SK-MEL-5 (cell line): ENCODE measurements around the gene CDK2. TPM values are rescaled to one million over a fixed set of nuclear protein-coding genes. Genes with fewer than 3 reads are reported as not detected.

ENCODE experiments used
- DNase-seq: peaks from one replicate; pipeline ENCODE4 v3.0.0-alpha.2; 2016; ENCODE audit warnings: low read depth, low spot score
- in situ Hi-C: cut with HindIII; loops from 2 replicates; pipeline ENCODE4 v1.10.0; 2016; ENCODE audit warnings: low sequenced_read_pairs, high pct_unique_total_duplicates, low pct_unique_long_range_greater_than_20kb
- total RNA-seq: library from RNA; depleted of rRNA; stranded (reverse); fragments of >200 nt; shearing (Covaris generic); gene quantifications from 2 replicates; pipeline ENCODE4 v1.2.3, GENCODE V29; 2014

Gene CDK2
- total RNA-seq, 1 experiment from 2014 or later, result 917 TPM

- in situ Hi-C loops, result no loop called here
- DNase-seq, result no peak
These were observed 32.6 kb upstream of the CDK2 start for GRCh38 chr12:55933799-55934742.

GRCh38 chr12:55934773-55935172 is 31.9 kb upstream of the CDK2 start:
- in situ Hi-C loops, result no loop called here

GRCh38 chr12:55935738-55936151 is 30.9 kb upstream of the CDK2 start:
- in situ Hi-C loops, result no loop called here
- DNase-seq, result no peak

More at GRCh38 chr12:55934773-55935172, 31.9 kb upstream of the CDK2 start:
- DNase-seq, result no peak

- in situ Hi-C loops, result no loop called here
- DNase-seq, result no peak
These were observed 28.6 kb upstream of the CDK2 start for GRCh38 chr12:55937981-55938380.

GRCh38 chr12:55938826-55939501 is 27.7 kb upstream of the CDK2 start:
- no peak for DNase-seq
- in situ Hi-C loops, result no loop called here

GRCh38 chr12:55940065-55940732 is 26.4 kb upstream of the CDK2 start:
- in situ Hi-C loops, result no loop called here
- peak; percentile 89 for DNase-seq

- in situ Hi-C loops, result no loop called here
- no peak for DNase-seq
These were observed 24.6 kb upstream of the CDK2 start for GRCh38 chr12:55942055-55942454.

- in situ Hi-C loops, result no loop called here
These were observed 24.0 kb upstream of the CDK2 start for GRCh38 chr12:55942577-55943136.

GRCh38 chr12:55946553-55946952 is 20.1 kb upstream of the CDK2 start:
- in situ Hi-C loops, result no loop called here
- no peak for DNase-seq

More at GRCh38 chr12:55942577-55943136, 24.0 kb upstream of the CDK2 start:
- DNase-seq, result no peak

GRCh38 chr12:55955344-55955743 is 11.3 kb upstream of the CDK2 start:
- in situ Hi-C loops, result no loop called here
- DNase-seq, result no peak

GRCh38 chr12:55955800-55956508 is 10.7 kb upstream of the CDK2 start:
- in situ Hi-C loops, result no loop called here
- DNase-seq, result peak; percentile 44

GRCh38 chr12:55957106-55957859 is 9.3 kb upstream of the CDK2 start:
- DNase-seq, result no peak
- in situ Hi-C loops, result no loop called here

- in situ Hi-C loops, result no loop called here
These were observed 2.9 kb upstream of the CDK2 start for GRCh38 chr12:55963760-55964159.

GRCh38 chr12:55965240-55965639 is 1.4 kb upstream of the CDK2 start:
- peak; percentile 93 for DNase-seq
- in situ Hi-C loops, result no loop called here

More at GRCh38 chr12:55963760-55964159, 2.9 kb upstream of the CDK2 start:
- DNase-seq, result peak; percentile 63

GRCh38 chr12:55965941-55966407 is 656 bp upstream of the CDK2 start, which contains the start of gene PMEL:
TSS of gene PMEL (minus strand) at chr12:55966042. CDS start at chr12:55966011, 31 bp downstream.
- in situ Hi-C loops, result no loop called here
- DNase-seq, result peak; percentile 96

GRCh38 chr12:55969356-55969755 is 2.7 kb downstream of the CDK2 start:
- in situ Hi-C loops, result no loop called here
- DNase-seq, result peak; percentile 62
